Measurements from ENCODE around the gene MREG.
"Not testable (repeated sequence)": the region's sequence is repeated elsewhere in the genome, so short reads cannot be mapped to it uniquely, and the experiment has no call there.

The MREG gene

GRCh38 chr2:215985257-215985656 is 28.1 kb downstream of the MREG start:
- no peak for DNase-seq

- DNase-seq: no peak
Observed at GRCh38 chr2:215984661-215985060, 28.7 kb downstream of the MREG start.

GRCh38 chr2:215983581-215984351 is 29.6 kb downstream of the MREG start:
- peak; percentile 54 for DNase-seq

DNA sequence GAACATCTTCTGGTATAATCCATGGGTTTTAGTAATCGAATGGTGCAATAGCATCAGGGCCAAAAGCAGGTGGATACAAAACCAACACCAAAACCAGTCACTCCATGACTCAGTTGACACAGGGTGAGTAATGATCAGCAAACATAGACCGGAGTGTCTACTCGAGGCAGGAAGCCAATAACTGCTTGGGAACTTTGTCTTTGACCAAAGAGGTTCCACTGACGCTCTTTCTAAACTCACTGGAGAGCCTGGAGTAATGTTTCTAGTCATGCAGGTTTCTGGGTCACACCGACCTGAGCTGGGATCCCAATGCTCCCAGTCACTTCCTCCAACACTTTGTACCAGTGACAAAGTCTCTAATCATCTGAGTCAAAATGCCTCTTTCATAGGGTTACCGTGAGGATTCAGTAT is 30.9 kb downstream of the MREG start:
- DNase-seq: peak; percentile 49

DNA sequence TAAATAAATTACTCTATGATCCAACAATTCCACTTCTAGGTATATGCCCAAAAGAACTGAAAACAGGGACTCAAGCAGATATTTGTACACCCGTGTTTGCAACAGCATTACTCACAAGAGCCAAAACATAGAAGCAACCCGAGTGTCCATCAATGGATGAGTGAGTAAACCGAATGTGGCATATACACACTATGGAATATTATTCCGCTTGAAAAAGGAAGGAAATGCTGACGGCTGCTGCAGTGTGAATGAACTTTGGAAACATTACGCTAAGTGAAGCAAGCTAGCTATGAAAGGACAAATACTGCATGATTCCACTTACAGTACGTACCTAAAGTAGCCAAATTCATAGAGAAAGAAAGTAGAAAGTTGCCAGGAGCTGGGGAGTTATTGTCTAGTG is 32.2 kb downstream of the MREG start:
- DNase-seq: no peak

DNA sequence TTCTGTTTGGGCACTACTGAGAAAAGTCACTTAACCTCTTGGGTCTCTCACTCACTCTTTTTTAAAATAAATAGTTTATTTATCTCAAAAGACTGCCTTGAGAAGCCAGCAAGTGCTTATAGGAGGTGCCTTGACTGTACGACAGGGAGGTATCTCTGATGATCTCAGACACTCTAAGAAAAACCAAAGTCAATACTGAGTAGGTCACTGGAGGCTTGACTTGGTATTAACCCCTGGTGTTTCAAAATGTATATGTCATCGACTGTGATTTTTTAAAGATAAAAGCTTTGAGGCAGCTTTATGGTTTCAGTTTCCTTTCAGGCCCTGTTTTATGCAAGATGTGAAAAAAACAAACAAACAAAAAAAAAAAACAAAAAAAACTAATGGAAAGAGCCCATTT is 33.7 kb downstream of the MREG start:
- DNase-seq: no peak

GRCh38 chr2:215974700-215975429 is 38.5 kb downstream of the MREG start:
- DNase-seq: no peak

GRCh38 chr2:215973954-215974699 is 39.2 kb downstream of the MREG start:
- DNase-seq: peak; percentile 27

GRCh38 chr2:215973145-215973792 is 40.1 kb downstream of the MREG start:
- no peak for DNase-seq

DNA sequence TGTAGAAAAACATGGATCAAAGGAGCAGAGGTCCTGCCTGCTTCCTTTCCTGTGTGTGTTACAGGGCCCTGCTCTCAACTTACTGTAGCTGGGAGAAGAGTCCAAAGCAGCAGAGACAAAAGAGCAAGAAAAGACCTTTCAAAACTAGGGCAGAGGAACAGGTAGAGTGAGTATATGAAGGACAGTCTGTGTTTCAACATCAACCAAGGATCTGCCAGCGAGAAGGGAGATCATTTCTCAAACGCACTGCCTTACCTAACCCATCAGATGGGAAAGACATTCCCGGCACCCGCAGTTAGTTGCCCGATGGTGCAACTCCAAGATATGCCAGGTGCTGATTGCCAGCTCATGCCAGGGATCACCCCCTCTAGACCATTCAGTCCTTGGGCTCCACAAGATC is 41.7 kb downstream of the MREG start:
- no peak for DNase-seq

GRCh38 chr2:215970894-215971293 is 42.5 kb downstream of the MREG start:
- DNase-seq: not testable (repeated sequence)

GRCh38 chr2:215970425-215970824 is 42.9 kb downstream of the MREG start:
- DNase-seq: peak; percentile 10

DNA sequence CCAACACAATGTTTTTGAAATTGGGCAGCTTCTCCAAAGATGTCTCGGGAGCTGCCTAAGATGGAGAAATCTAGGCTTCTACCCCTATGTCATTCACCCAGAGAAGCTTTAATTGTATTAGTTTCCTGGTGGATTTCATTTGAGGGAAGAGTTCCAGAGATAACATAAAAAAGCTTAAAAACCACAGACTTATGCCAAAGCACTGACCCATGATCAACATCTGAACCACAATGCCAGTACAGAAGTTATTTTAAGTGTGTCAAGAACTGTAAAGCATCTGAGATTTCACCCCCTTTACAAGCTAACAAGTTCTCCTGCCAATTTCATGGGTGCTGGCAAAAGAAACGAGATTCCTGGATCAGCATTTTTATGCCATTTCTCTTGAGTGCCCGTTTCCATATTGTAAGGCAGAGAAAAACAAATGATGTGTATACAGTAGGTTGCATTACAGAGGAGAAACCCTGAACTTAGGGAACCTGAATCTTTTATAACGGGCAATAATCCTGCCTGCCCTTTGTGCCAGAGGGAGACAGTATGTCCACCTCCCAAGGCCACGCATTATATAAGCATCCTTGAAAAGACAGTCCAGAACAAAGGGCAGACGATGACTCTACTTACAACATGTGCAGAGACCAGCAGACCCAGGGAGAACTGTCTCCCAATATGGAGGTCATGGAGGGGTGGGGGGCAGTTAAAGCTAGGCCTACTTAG is 44.1 kb downstream of the MREG start:
- no peak for DNase-seq

DNA sequence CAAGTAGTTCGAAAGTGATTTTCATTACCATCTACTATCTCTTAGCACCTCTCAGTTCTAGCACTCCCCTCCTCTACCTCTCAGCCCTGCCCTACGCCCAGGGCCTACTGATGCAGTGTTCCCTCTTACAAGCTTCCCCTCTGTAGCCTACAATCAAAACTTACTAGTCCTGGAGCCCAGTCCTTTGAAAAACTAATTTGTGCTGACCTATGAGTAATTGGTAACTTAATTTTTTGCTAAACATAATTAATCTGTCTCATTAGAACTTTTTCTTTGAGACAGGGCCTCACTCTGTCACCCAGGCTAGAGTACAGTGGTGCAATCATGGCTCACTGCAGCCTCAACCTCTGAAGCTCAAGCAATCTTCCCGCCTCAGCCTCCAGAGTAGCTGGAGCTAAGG is 44.9 kb downstream of the MREG start:
- no peak for DNase-seq

DNA sequence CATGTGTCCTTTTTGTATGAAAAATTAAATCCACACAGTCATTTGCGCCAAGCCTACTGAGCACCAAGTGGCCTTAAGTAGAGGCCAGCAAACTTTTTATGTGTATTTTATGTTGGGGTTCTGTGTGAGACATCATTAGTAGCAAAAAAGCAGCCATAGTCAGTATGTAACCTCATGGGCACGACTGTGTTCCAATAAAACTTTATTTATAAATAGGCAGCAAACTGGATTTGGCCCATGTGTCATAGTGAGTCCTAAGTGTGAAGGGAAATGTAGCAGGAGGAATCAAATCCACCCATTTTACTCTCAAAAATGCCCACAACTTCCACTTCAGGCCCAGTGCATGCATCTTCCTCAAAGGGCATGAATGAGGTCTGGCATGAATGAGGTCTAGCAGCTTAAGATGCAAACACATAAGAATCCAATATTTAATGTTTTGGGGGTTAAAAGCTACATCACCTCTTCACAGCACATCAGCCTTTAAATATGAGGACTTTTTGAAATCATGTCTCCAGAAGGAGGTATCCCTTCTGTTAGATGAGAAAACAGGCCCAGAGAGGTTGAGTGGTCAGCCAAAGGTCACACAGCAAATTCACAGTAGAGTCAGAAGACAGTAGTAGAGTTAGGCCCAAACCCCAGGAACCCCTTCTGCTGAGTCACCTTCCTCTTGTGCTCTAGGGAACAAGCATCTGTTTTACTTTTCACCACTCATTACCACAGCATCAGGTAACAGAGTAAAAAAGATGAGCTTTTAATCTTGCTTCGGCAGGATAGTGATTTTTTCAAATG is 45.6 kb downstream of the MREG start:
- DNase-seq: no peak

DNA sequence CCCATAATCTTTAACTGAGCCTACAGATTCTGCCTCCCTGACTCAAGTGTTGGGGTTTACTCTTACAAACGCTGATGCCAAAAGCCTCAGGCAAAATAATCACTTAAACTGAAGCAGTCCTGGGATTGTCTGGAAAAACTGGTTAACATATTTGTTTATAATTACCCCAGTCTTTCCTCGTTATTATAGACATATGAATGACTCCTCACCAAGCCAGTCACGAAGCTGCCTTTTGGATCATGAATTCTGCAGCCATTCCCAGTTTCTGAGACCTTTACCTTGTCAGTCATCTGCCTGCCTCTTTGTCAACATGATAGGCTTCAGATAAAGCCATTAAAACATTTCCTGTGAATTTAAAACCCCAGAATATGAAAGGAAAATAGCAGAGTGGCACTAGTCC is 46.4 kb downstream of the MREG start:
- no peak for DNase-seq

DNA sequence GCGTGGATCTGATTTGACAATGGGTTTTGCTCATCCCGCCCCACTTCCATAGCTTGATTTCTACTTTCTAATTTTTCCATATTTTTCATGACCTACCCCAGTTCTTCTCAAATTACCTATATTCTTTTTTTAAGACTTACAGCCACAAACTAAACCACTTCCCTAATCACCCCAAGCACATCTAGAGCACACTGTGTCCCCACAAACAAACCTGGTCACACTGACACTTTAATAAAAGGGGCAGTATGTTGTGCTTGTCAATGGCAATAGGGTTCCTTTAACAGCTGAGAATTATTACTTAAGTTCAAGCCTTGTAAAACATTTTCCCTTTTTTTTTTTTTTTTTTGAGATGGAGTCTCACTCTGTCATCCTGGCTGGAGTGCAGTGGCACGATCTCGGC is 47.1 kb downstream of the MREG start:
- DNase-seq: no peak

DNA sequence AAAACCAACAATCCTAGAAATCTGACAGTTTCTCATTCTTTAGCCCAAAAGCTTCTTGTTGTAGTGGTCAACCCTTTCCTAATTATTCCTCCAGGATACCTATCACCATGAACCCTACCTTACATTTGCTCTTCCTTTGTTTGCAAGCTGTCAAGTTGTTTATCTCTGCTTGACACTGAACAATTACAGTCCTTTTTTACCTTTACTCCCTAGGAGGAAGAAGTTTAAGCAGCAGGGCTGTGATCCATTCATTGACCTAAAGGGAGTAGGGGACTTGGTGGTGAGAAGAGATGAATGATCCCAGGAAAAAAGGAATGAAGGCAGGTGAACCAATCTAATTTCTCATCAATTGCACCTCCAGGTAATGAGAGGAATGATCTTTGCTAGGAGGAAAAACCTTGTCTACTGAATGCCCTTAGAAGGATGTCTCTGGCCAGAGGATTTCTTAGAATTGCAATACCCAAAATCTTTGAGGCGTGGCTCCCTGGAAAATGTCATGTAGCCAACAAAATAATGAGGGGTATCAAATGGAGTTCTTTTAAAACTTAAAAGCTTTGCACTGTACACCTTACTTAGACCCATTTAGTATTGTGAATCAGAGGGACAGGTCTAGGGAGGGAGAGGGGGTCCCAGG is 47.7 kb downstream of the MREG start:
- no peak for DNase-seq

GRCh38 chr2:215961981-215962380 is 51.4 kb downstream of the MREG start:
- no peak for DNase-seq

GRCh38 chr2:215958257-215958656 is 55.1 kb downstream of the MREG start:
- DNase-seq: peak; percentile 56
